Measurements from ENCODE around the gene NUDC.
"Not testable (repeated sequence)": the region's sequence is repeated elsewhere in the genome, so short reads cannot be mapped to it uniquely, and the experiment has no call there.

The NUDC gene

GRCh38 chr1:26921540-26922430 lies at the start of gene NUDC:
Gene NUDC, plus strand, starts transcription at chr1:26921743. Its CDS starts 106 bp downstream, at chr1:26921849.
- in situ Hi-C loops (cut with MboI; ENCODE audit: low sequenced_read_pairs) = no loop called here

GRCh38 chr1:26873097-26873496 lies 48.4 kb upstream of the NUDC start:
- in situ Hi-C loops (cut with MboI; ENCODE audit: low sequenced_read_pairs) = not testable (repeated sequence)

GRCh38 chr1:26874896-26875295 lies 46.6 kb upstream of the NUDC start:
- in situ Hi-C loops (cut with MboI; ENCODE audit: low sequenced_read_pairs) = no loop called here

- in situ Hi-C loops (cut with MboI; ENCODE audit: low sequenced_read_pairs) = no loop called here
Observed at GRCh38 chr1:26877326-26877725, 44.2 kb upstream of the NUDC start.

- in situ Hi-C loops (cut with MboI; ENCODE audit: low sequenced_read_pairs) = no loop called here
Observed at GRCh38 chr1:26879793-26880192, 41.8 kb upstream of the NUDC start.

GRCh38 chr1:26881611-26882010 lies 39.9 kb upstream of the NUDC start:
- in situ Hi-C loops (cut with MboI; ENCODE audit: low sequenced_read_pairs) = not testable (repeated sequence)

GRCh38 chr1:26882696-26883463 lies 38.7 kb upstream of the NUDC start:
- in situ Hi-C loops (cut with MboI; ENCODE audit: low sequenced_read_pairs) = no loop called here

- in situ Hi-C loops (cut with MboI; ENCODE audit: low sequenced_read_pairs) = no loop called here
Observed at GRCh38 chr1:26887125-26887524, 34.4 kb upstream of the NUDC start.

- in situ Hi-C loops (cut with MboI; ENCODE audit: low sequenced_read_pairs) = no loop called here
Observed at GRCh38 chr1:26888231-26888630, 33.3 kb upstream of the NUDC start.

- in situ Hi-C loops (cut with MboI; ENCODE audit: low sequenced_read_pairs) = no loop called here
Observed at GRCh38 chr1:26889551-26890466, 31.7 kb upstream of the NUDC start, which contains the start of gene GPN2. Gene GPN2, minus strand, starts transcription at chr1:26890283. Its CDS starts 187 bp downstream, at chr1:26890096.

- in situ Hi-C loops (cut with MboI; ENCODE audit: low sequenced_read_pairs) = no loop called here
Observed at GRCh38 chr1:26890467-26890796, 31.1 kb upstream of the NUDC start.

- in situ Hi-C loops (cut with MboI; ENCODE audit: low sequenced_read_pairs) = no loop called here
Observed at GRCh38 chr1:26894263-26894662, 27.3 kb upstream of the NUDC start.

- in situ Hi-C loops (cut with MboI; ENCODE audit: low sequenced_read_pairs) = no loop called here
Observed at GRCh38 chr1:26897351-26897750, 24.2 kb upstream of the NUDC start.

- in situ Hi-C loops (cut with MboI; ENCODE audit: low sequenced_read_pairs) = no loop called here
Observed at GRCh38 chr1:26900001-26900814, 21.3 kb upstream of the NUDC start, which contains the start of gene GPATCH3. Gene GPATCH3, minus strand, starts transcription at chr1:26900467. Its CDS starts 25 bp downstream, at chr1:26900442.

- in situ Hi-C loops (cut with MboI; ENCODE audit: low sequenced_read_pairs) = no loop called here
Observed at GRCh38 chr1:26900815-26901511, 20.6 kb upstream of the NUDC start.

- in situ Hi-C loops (cut with MboI; ENCODE audit: low sequenced_read_pairs) = no loop called here
Observed at GRCh38 chr1:26907071-26907917, 14.2 kb upstream of the NUDC start.

- in situ Hi-C loops (cut with MboI; ENCODE audit: low sequenced_read_pairs) = no loop called here
Observed at GRCh38 chr1:26909951-26910342, 11.6 kb upstream of the NUDC start.

GRCh38 chr1:26910343-26911160 lies 11.0 kb upstream of the NUDC start:
- in situ Hi-C loops (cut with MboI; ENCODE audit: low sequenced_read_pairs) = no loop called here

Data from hTERT RPE-1 (cell line).